K562 (cell line): Measurements from ENCODE around the gene OR2AT4. TPM values are rescaled to one million over a fixed set of nuclear protein-coding genes. Genes with fewer than 3 reads are reported as not detected.

ENCODE experiments used
- ATAC-seq: fragments of 200-7000 bp; cut with Tn5 transposase; 3 replicates; pipeline ENCODE4 v1.9.1; 2020; ENCODE audit warnings: moderate library complexity
- BruUV-seq: library from RNA; stranded (reverse); fragments of 400-500 nt; replicated peaks from 2 replicates; lab custom pipeline; 2021; lab: Mats Ljungman, UMichigan
- CTCF ChIA-PET: fragments of 300-600 bp; formaldehyde crosslinking; extraction: SDS; loops from one replicate; lab custom pipeline; 2021; ENCODE audit warnings: low intra/inter-chr PET ratio; lab: Yijun Ruan, JAX
- POLR2A ChIA-PET: fragments of 300-600, 350-650 bp; sonication (Branson Sonifier 250); formaldehyde crosslinking; extraction: SDS; loops from one replicate; lab custom pipeline; 2021; ENCODE audit warnings: antibody characterized with exemption, inconsistent platforms; lab: Yijun Ruan, JAX
- DNase-seq, 4 experiments: peaks; one replicate each; pipeline versions ENCODE4 v3.0.0 to v3.0.0-alpha.2; 2011 to 2018; ENCODE audit warnings: low spot score in 3 of 4, mixed read lengths in 3 of 4; ENCODE audit errors: extremely low read depth in 1 of 4
- FAIRE-seq: peaks from 2 replicates; lab custom pipeline; 2011; peaks lifted over from hg19 to GRCh38; lab: Jason Lieb, UNC
- H2AFZ ChIP-seq: 2 replicates; pipeline ENCODE4 v1.6.0; 2011; ENCODE audit warnings: low read depth, low read length, control low read depth, inconsistent platforms
- H3K27ac ChIP-seq: fragments of 200-600 bp; 3 replicates; pipeline ENCODE4 v1.8.0; 2011; ENCODE audit warnings: low read depth, mild to moderate bottlenecking, control low read depth, inconsistent platforms, low read length, moderate library complexity, mixed read lengths; ENCODE audit errors: extremely low read depth
- H3K27me3 ChIP-seq, 2 experiments: fragments of 300-600 bp in 1 of 2; 2 replicates in 1 of 2; 3 replicates in 1 of 2; pipeline versions ENCODE4 v1.6.0 to v1.8.0; 2011; ENCODE audit warnings: inconsistent platforms in 2 of 2, low read length in 2 of 2, mild to moderate bottlenecking in 1 of 2, mixed read lengths in 1 of 2, moderate library complexity in 1 of 2; ENCODE audit not compliant: control insufficient read depth in 2 of 2, insufficient read depth in 2 of 2
- H3K36me3 ChIP-seq: fragments of 300-600 bp; 3 replicates; pipeline ENCODE4 v1.8.0; 2011; ENCODE audit warnings: mild to moderate bottlenecking, low read length, inconsistent platforms; ENCODE audit not compliant: control insufficient read depth, insufficient read depth
- H3K4me1 ChIP-seq, 2 experiments: fragments of 200-600 bp in 1 of 2; replicated peaks in 1 of 2; 2 replicates in 1 of 2; 3 replicates in 1 of 2; pipeline versions ENCODE4 v1.5.1 to v1.8.0; 2011; ENCODE audit warnings: inconsistent platforms in 2 of 2, low read length in 2 of 2, mild to moderate bottlenecking in 1 of 2, mixed read lengths in 1 of 2, moderate library complexity in 1 of 2; ENCODE audit not compliant: control insufficient read depth in 2 of 2, insufficient read depth in 2 of 2
- H3K4me2 ChIP-seq: 2 replicates; pipeline ENCODE4 v1.6.1; 2011; ENCODE audit warnings: low read length, control low read depth, inconsistent platforms, mixed read lengths; ENCODE audit not compliant: insufficient read depth
- H3K4me3 ChIP-seq: fragments of 200-600 bp; sonication (generic), shearing (Covaris generic); 2 replicates; pipeline ENCODE4 v1.5.1; 2016; ENCODE audit warnings: control low read depth, inconsistent platforms
- H3K79me2 ChIP-seq: fragments of 200-600 bp; 3 replicates; pipeline ENCODE4 v1.8.0; 2011; ENCODE audit warnings: low read length, inconsistent platforms; ENCODE audit not compliant: control insufficient read depth, insufficient read depth
- H3K9ac ChIP-seq, 2 experiments: 2 replicates each; pipeline versions ENCODE4 v1.6.0 to v1.6.1; 2011; ENCODE audit warnings: low read depth in 2 of 2, low read length in 2 of 2, control low read depth in 1 of 2, inconsistent platforms in 1 of 2, mild to moderate bottlenecking in 1 of 2, mixed read lengths in 1 of 2; ENCODE audit not compliant: insufficient read depth in 1 of 2
- H3K9me1 ChIP-seq: one replicate; pipeline ENCODE4 v1.6.0; 2011; ENCODE audit warnings: inconsistent platforms, mild to moderate bottlenecking, low read length, moderate library complexity; ENCODE audit not compliant: control insufficient read depth, insufficient read depth
- H3K9me3 ChIP-seq: replicated peaks from 2 replicates; pipeline ENCODE4 v1.5.1; 2011; ENCODE audit warnings: low read depth, low read length, inconsistent platforms; ENCODE audit not compliant: control insufficient read depth, insufficient read depth
- H4K20me1 ChIP-seq: replicated peaks from 2 replicates; pipeline ENCODE4 v1.6.1; 2011; ENCODE audit warnings: low read length, inconsistent platforms, mixed read lengths; ENCODE audit not compliant: control insufficient read depth, insufficient read depth
- ZBTB17 ChIP-seq: fragments of 450-650 bp; formaldehyde crosslinking; IDR thresholded peaks from 2 replicates; pipeline ENCODE4 v1.4.0; 2020; ENCODE audit warnings: mild to moderate bottlenecking
- WGBS: fragments of 100-300 bp; shearing (Covaris generic); methylation state at CpG from one replicate; pipeline ENCODE4 v1.1.6; 2016; ENCODE audit warnings: low coverage, mixed read lengths; ENCODE audit not compliant: insufficient coverage; ENCODE audit errors: missing lambda C conversion rate; 5-methylcytosine and 5-hydroxymethylcytosine counted together
- in situ Hi-C: fragments of 300-500 bp; cut with MboI; formaldehyde crosslinking; loops from 4 replicates; pipeline ENCODE4 v1.15.0; 2018; ENCODE audit warnings: inconsistent platforms, mixed read lengths
- intact Hi-C: fragments of 100-400 bp; cut with micrococcal nuclease; formaldehyde crosslinking; loops from 2 replicates; pipeline ENCODE4 v1.14.2; 2022
- polyA plus RNA-seq, 8 experiments: library from polyadenylated mRNA; depleted of rRNA in 4 of 8; stranded (reverse) in 5 of 8; unstranded in 3 of 8; fragments of >200 nt; fragmentation: Nextera tagmentation in 2 of 8; fragmentation: Illumina TruSeq in 1 of 8; extraction: Ambion mirVana in 2 of 8; extraction: Trizol in 1 of 8; gene quantifications; 2 replicates each; pipeline versions ENCODE4 v1.2.1 to v1.2.3, GENCODE V29; 2011 to 2014; ENCODE audit warnings: inconsistent platforms in 1 of 8, missing spikeins in 1 of 8
- total RNA-seq, 7 experiments: library from RNA; depleted of rRNA in 6 of 7; stranded (reverse); fragments of >200 nt in 6 of 7; fragmentation: Illumina TruSeq in 2 of 7; extraction: Trizol in 2 of 7; gene quantifications; 2 replicates each; pipeline versions ENCODE4 v1.2.1 to v1.2.3, GENCODE V29; 2011 to 2021; ENCODE audit warnings: low replicate concordance in 1 of 7
- TF ChIP-seq, protein P1 (sequence below): sonication (generic); formaldehyde crosslinking; IDR thresholded peaks from 2 replicates; pipeline ENCODE4 v1.8.1; 2023; ENCODE audit warnings: mild to moderate bottlenecking, missing genetic modification reagents

The OR2AT4 gene
- total and polyA plus RNA-seq, 9 of the 15 experiments (the other 6 are each of a cell fraction or from before 2014, with no cell fraction given): 0.86 to 3.1 (median 2.0) TPM

DNA sequence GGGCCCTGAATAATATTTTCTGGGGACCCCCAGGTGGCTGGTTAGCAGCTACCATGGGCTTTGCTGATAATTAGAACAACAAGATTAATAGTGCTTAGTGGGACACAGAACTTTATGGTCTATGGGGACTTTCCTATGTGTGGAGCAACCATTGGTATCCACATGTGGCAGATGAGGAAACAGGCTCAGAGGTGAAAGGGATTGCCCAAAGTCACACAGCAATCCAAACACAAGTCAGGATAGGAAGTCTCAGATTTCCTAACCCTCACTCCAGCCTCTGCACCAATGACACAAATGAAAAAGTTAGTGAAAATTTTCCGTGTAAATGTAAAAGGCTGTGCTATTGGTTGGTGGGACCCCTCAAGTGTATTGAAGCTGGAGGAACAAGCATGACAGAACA, 39.0 kb upstream of the OR2AT4 start:
- Histone ChIP-seq H3K79me2 (no peaks in the 10 kb centered on the region), H3K27ac (no peak overlapping the region), H3K4me3 (no peak overlapping the region), H4K20me1 (no peaks in the 10 kb centered on the region), H3K27me3 (no peaks in the 10 kb centered on the region), H3K9ac (no peak overlapping the region), H3K36me3 (no peaks in the 10 kb centered on the region), H3K4me2 (no peak overlapping the region), H3K9me1 (no peaks in the 10 kb centered on the region), H2AFZ (no peak overlapping the region), H3K4me1 (peaks cover 2 to 5% of the 10 kb centered on the region in 2 experiments; a peak in 2 of 5 replicates), H3K9me3 (no peaks in the 10 kb centered on the region)
- no peak for ATAC-seq
- TF ChIP-seq, protein P1, sequence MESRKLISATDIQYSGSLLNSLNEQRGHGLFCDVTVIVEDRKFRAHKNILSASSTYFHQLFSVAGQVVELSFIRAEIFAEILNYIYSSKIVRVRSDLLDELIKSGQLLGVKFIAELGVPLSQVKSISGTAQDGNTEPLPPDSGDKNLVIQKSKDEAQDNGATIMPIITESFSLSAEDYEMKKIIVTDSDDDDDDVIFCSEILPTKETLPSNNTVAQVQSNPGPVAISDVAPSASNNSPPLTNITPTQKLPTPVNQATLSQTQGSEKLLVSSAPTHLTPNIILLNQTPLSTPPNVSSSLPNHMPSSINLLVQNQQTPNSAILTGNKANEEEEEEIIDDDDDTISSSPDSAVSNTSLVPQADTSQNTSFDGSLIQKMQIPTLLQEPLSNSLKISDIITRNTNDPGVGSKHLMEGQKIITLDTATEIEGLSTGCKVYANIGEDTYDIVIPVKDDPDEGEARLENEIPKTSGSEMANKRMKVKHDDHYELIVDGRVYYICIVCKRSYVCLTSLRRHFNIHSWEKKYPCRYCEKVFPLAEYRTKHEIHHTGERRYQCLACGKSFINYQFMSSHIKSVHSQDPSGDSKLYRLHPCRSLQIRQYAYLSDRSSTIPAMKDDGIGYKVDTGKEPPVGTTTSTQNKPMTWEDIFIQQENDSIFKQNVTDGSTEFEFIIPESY (CRISPR knock-in tag): 0 out of 2 replicates have a peak, but pooled peaks have one; percentile 27
- TF ChIP-seq ZBTB17 (CRISPR knock-in tag): no peak
- in situ Hi-C loops (no loop called here), intact Hi-C loops (no loop called here)
- ChIA-PET POLR2A (interaction anchor here (0.7 to 1.1 kb wide), 3 partner anchors 32 to 459 kb away, joined by 3 to 4 read pairs (median 3); no protein-coding TSS in a partner anchor), CTCF (no interaction called here)
- no TSS peak for BruUV-seq
- 47% methylated on average over 1 of the region's 1 CpG for WGBS
- FAIRE-seq: no peak
- no peak for DNase-seq
